Panc1 (cell line): Measurements from ENCODE around the gene FGF4. TPM values are rescaled to one million over a fixed set of nuclear protein-coding genes. Genes with fewer than 3 reads are reported as not detected.
A peak's percentile ranks its signal among the peaks of the same experiment; 100 is the strongest.

Experiments used
- ATAC-seq: fragments of 200-7000 bp; cut with Tn5 transposase; 2 replicates; pipeline ENCODE4 v1.9.1; 2020; ENCODE audit warnings: mild to moderate bottlenecking, moderate library complexity
- BruUV-seq: library from RNA; stranded (reverse); fragments of 400-500 nt; replicated peaks from 2 replicates; lab custom pipeline; 2021; lab: Mats Ljungman, UMichigan
- CTCF ChIA-PET: fragments of 300-600 bp; sonication (Branson Sonifier 250); formaldehyde crosslinking; loops from one replicate; lab custom pipeline; 2022; ENCODE audit warnings: antibody characterized with exemption; lab: Charles Lee
- POLR2A ChIA-PET: fragments of 300-600 bp; sonication (Branson Sonifier 250); formaldehyde crosslinking; loops from one replicate; lab custom pipeline; 2022; ENCODE audit warnings: antibody characterized with exemption; lab: Charles Lee
- DNase-seq: peaks from one replicate; pipeline ENCODE4 v3.0.0-alpha.2; 2010; ENCODE audit warnings: low read depth, low spot score
- H3K27ac ChIP-seq: 2 replicates; pipeline ENCODE4 v1.5.1; 2011; ENCODE audit warnings: mild to moderate bottlenecking, low read length, inconsistent platforms
- H3K27me3 ChIP-seq: fragments of 200-500 bp; sonication (Bioruptor generic); 2 replicates; pipeline ENCODE4 v1.6.0; 2014; ENCODE audit warnings: low read length, inconsistent platforms; ENCODE audit not compliant: control insufficient read depth, insufficient read depth
- H3K36me3 ChIP-seq: fragments of 200-500 bp; sonication (Bioruptor generic); 2 replicates; pipeline ENCODE4 v1.5.1; 2014; ENCODE audit warnings: inconsistent platforms, mild to moderate bottlenecking, low read length, moderate library complexity; ENCODE audit not compliant: control insufficient read depth, insufficient read depth
- H3K4me1 ChIP-seq: 2 replicates; pipeline ENCODE4 v1.5.1; 2011; ENCODE audit warnings: inconsistent platforms, mild to moderate bottlenecking, low read length, moderate library complexity; ENCODE audit not compliant: control insufficient read depth, insufficient read depth
- H3K4me3 ChIP-seq, 2 experiments: 2 replicates each; pipeline ENCODE4 v1.5.1; 2011 to 2012; ENCODE audit warnings: low read depth in 2 of 2, low read length in 2 of 2, mild to moderate bottlenecking in 2 of 2, inconsistent platforms in 1 of 2, moderate library complexity in 1 of 2
- H3K9me3 ChIP-seq: fragments of 200-500 bp; sonication (Bioruptor generic); 2 replicates; pipeline ENCODE4 v1.5.1; 2014; ENCODE audit warnings: low read depth, mild to moderate bottlenecking, inconsistent platforms, low read length, moderate library complexity; ENCODE audit not compliant: control insufficient read depth, insufficient read depth
- CTCF ChIP-seq: fragments of 450-650 bp; IDR thresholded peaks from 2 replicates; pipeline ENCODE4 v1.5.1; 2017; ENCODE audit warnings: mild to moderate bottlenecking
- POLR2AphosphoS5 ChIP-seq: IDR thresholded peaks from 2 replicates; pipeline ENCODE4 v1.6.1; 2012; ENCODE audit warnings: mild to moderate bottlenecking, low read depth, low read length, moderate library complexity
- SIN3A ChIP-seq: IDR thresholded peaks from 2 replicates; pipeline ENCODE4 v1.6.1; 2012; ENCODE audit warnings: low read depth, mild to moderate bottlenecking, low read length, moderate library complexity, borderline replicate concordance; ENCODE audit not compliant: insufficient read depth
- TCF7L2 ChIP-seq: IDR thresholded peaks from 2 replicates; pipeline ENCODE4 v1.6.1; 2011; ENCODE audit warnings: mild to moderate bottlenecking, low read depth, low read length, inconsistent platforms
- in situ Hi-C: cut with HindIII; loops from 2 replicates; pipeline ENCODE4 v1.10.0; 2016; ENCODE audit warnings: low sequenced_read_pairs, low pct_unique_long_range_greater_than_20kb
- intact Hi-C: fragments of 100-400 bp; cut with micrococcal nuclease; formaldehyde crosslinking; loops from one replicate; pipeline ENCODE4 v1.10.0; 2022; ENCODE audit not compliant: unreplicated experiment
- total RNA-seq: library from RNA; stranded (reverse); gene quantifications from one replicate; pipeline ENCODE4 v1.2.1, GENCODE V29; 2021; ENCODE audit not compliant: unreplicated experiment
- TF ChIP-seq, protein P1 (sequence below), 2 experiments: IDR thresholded peaks; 2 replicates each; pipeline ENCODE4 v1.6.1; 2011 to 2012; ENCODE audit warnings: low read depth in 2 of 2, control low read depth in 1 of 2, low read length in 1 of 2, mild to moderate bottlenecking in 1 of 2, moderate library complexity in 1 of 2; ENCODE audit not compliant: insufficient read depth in 1 of 2

FGF4 gene
- total RNA-seq, 1 experiment from 2014 or later, result not detected

- no peak for ATAC-seq
- no peak overlapping the region for H3K4me3 ChIP-seq
- H3K4me1 ChIP-seq, result no peaks in the 10 kb centered on the region
- ChIA-PET CTCF (no interaction called here), POLR2A (no interaction called here)
- H3K27ac ChIP-seq, result no peak overlapping the region
- DNase-seq, result no peak
- no TSS peak for BruUV-seq
- H3K36me3 ChIP-seq, result no peaks in the 10 kb centered on the region
- TF ChIP-seq POLR2AphosphoS5 (no peak), CTCF (no peak), SIN3A (no peak)
- TF ChIP-seq, protein P1, sequence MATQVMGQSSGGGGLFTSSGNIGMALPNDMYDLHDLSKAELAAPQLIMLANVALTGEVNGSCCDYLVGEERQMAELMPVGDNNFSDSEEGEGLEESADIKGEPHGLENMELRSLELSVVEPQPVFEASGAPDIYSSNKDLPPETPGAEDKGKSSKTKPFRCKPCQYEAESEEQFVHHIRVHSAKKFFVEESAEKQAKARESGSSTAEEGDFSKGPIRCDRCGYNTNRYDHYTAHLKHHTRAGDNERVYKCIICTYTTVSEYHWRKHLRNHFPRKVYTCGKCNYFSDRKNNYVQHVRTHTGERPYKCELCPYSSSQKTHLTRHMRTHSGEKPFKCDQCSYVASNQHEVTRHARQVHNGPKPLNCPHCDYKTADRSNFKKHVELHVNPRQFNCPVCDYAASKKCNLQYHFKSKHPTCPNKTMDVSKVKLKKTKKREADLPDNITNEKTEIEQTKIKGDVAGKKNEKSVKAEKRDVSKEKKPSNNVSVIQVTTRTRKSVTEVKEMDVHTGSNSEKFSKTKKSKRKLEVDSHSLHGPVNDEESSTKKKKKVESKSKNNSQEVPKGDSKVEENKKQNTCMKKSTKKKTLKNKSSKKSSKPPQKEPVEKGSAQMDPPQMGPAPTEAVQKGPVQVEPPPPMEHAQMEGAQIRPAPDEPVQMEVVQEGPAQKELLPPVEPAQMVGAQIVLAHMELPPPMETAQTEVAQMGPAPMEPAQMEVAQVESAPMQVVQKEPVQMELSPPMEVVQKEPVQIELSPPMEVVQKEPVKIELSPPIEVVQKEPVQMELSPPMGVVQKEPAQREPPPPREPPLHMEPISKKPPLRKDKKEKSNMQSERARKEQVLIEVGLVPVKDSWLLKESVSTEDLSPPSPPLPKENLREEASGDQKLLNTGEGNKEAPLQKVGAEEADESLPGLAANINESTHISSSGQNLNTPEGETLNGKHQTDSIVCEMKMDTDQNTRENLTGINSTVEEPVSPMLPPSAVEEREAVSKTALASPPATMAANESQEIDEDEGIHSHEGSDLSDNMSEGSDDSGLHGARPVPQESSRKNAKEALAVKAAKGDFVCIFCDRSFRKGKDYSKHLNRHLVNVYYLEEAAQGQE (IDR thresholded peaks at IDR 0.05; ENCODE audit: insufficient read depth in 1 of 2, low read depth in 2 of 2, low read length in 1 of 2), result no peak
- intact Hi-C loops, result no loop called here
- H3K27me3 ChIP-seq, result peaks cover 5% of the 10 kb centered on the region
- in situ Hi-C loops, result no loop called here
- H3K9me3 ChIP-seq, result no peaks in the 10 kb centered on the region
Observed at GRCh38 chr11:69781241-69781640, 6.1 kb upstream of the FGF4 start.

DNA sequence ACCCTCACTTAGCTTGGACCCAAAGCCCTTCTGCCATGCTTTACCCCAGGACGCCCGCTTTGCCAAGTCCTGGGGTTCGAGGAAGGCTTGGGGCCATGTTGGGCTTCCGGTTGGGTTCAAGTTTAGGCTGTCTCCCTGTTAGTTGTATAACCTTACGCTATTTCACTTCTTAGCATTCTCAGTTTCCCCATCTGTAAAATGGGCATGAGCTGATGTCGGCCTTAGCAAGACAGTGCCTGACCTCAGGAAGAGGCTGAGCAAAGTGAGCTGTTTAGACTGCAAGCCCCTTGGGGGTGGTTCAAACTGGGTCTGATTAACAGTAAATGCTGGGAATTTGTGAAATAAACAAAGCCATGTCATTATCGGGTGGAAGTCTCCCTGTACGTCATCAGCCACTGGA lies 3.2 kb upstream of the FGF4 start:
- H3K27me3 ChIP-seq, result peaks cover 5% of the 10 kb centered on the region
- no peaks in the 10 kb centered on the region for H3K36me3 ChIP-seq
- no TSS peak for BruUV-seq
- no peaks in the 10 kb centered on the region for H3K9me3 ChIP-seq
- TF ChIP-seq TCF7L2, result no peak
- peaks cover 3% of the 10 kb centered on the region; the same call in 1 of the 2 replicates for H3K4me1 ChIP-seq
- intact Hi-C loops, result no loop called here
- ChIA-PET CTCF (no interaction called here), POLR2A (no interaction called here)
- no peak overlapping the region for H3K27ac ChIP-seq
- no peak overlapping the region for H3K4me3 ChIP-seq
- in situ Hi-C loops, result no loop called here
- DNase-seq, result no peak
- no peak for ATAC-seq

DNA sequence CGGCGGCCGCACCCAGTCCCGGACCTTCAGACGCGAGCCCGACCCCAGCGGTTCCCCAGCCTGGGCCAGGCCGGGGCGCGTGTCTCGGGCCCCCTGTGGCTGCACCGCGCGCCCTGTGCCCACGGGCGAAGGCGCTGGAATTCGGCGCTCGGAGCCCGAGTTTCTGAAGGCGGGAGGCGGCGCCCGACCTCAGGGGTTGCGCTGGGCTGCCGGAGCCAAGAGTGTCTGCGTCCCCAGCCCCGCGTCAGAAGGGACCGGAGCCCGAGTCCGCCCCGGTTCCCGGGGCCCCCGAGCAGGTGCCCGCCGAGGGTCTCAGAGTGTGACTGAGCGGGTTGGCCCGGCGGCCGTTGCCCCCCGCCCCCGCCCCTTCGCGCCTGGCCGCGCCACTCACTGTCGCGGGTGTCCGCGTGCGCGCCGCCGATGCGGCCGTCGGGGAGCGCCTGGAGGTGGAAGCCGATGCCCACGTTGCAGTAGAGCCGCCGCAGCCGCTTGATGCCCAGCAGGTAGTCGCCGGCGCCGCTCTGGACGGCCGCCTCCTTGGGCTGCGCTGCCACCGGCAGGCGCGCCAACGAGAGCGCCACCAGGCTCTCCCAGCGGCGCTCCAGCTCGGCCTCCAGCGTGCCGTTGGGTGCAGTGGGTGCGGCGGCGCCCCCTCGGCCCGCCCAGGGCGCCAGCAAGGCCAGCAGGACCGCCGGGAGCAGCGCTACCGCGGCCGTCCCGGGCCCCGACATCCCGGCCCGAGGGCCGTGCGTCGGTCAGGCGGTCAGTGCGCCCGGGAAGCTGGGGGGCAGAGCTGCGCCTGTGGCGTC lies 583 bp downstream of the FGF4 start:
- ChIA-PET POLR2A (no interaction called here), CTCF (no interaction called here)
- in situ Hi-C loops (no loop called here), intact Hi-C loops (no loop called here)
- no peak overlapping the region for H3K27ac ChIP-seq
- peaks cover 21% of the 10 kb centered on the region for H3K27me3 ChIP-seq
- no peaks in the 10 kb centered on the region for H3K36me3 ChIP-seq
- TF ChIP-seq CTCF (no peak), SIN3A (no peak), TCF7L2 (no peak), POLR2AphosphoS5 (no peak)
- TF ChIP-seq, protein P1 (IDR thresholded peaks at IDR 0.05; ENCODE audit: insufficient read depth in 1 of 2, low read depth in 2 of 2, low read length in 1 of 2), result no peak
- BruUV-seq, result no TSS peak
- H3K9me3 ChIP-seq, result no peaks in the 10 kb centered on the region
- peaks cover 3% of the 10 kb centered on the region; the same call in 1 of the 2 replicates for H3K4me1 ChIP-seq
- ATAC-seq (peak; percentile 67), DNase-seq (no peak)
- no peak overlapping the region for H3K4me3 ChIP-seq
